Activated CD4-positive, alpha-beta T cell treated with anti-CD3 and anti-CD28 coated beads for 4 hours (primary cell): ENCODE data around the gene GLIPR2.
"Not testable (repeated sequence)": the region's sequence is repeated elsewhere in the genome, so short reads cannot be mapped to it uniquely, and the experiment has no call there.

ENCODE experiments used
- DNase-seq, 2 donors: peaks; one replicate each; pipeline ENCODE4 v3.0.0-alpha.2; 2020

The GLIPR2 gene

DNA sequence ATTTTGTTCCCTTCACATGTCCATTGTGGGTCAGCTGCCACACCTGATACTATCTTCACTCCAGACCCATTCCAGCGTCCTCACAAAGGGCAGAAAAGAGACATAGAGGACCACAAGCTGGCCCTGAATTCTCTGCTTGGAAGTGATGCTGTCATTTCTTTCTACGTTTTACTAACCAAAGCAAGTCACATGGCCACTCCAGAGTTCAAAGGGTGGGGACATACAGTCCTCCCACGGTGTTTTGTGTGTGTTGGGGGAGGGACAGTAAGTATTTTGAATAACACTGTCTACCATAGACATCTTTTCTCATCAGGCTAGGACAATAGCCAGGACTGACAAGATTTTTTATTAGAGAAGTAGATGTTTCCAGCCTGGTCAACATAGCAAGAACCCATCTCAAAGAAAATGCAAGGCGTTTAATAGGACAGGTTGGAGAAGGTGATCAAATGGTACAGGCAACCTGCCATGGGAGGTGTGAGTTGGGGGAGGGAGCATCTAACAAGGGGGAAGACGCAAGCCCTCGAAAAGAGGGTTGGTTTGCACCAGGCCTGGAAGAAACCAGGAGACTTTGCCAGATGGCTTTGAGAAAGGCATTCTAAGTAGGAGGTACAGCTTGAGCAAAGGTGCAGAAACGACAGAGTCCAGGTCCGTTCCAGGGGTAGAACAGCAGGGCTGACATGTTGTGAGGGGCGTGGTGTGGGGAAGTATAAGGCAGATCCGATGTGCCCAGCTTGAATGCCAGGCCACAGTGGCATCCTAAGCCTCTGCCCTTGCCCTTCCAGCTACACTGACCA is 11.3 kb upstream of the GLIPR2 start:
- no peak for DNase-seq

DNA sequence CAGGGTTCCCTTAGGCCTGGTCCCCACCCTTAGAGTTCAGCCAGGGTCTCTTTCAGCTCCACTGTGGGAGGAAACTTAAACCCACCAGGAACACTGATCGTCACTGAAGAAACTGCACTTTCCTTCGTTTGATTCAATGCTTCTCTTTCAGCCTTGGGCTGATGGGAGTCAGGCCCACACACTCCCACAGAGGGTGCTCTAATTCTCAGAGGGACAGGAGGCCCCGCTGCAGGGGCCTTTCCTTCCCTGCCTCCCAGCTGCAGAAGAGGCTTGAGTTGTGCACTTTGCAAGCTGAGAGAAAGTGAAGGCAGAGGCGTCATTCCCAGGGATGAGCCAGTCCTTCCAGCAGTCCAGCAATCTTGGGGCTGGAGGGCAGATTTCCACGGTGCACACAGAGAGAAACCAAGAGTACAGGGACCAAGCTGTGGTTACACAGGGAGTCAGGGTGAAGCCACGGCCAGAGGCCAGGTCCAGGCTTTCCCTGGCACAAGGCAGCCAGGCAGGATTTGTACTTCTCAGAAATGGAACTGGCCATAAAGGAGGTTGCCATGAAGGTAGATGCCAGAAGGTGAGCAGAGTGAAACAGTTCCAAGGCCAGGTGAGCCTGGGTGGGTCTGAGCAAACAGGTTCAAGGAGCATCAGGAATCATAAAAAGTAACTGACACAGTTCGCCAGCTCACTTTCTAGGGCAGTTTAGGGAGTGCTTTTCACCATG is 10.4 kb upstream of the GLIPR2 start:
- no peak for DNase-seq

DNA sequence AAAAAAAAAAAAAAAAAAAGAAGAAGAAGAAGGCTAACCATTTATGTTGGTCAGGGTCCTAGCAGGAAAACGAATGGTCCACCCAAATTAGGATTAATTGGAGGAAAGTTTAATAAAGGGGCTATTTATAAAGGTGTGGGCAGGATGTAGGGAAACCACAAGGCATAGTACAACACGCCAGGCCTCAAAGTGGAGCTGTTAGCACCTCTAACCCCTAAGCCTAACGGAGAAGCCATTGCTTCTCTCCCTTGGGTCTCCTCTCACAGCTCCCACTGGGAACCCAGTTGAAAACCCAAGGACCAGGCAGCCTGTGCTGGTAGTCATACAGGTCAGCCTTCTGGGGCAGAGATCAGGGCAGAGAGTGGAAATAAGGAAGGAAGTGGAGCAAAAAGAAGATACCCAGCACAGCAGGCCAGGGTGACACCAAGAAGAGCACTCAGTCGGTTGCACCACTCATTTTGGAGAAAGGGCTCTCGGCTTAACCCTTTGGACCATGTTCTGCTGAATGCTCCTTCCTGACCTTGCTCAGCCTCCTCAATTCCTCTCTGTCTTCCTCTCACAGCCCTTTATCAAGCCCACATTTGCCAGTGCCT is 8.8 kb upstream of the GLIPR2 start:
- DNase-seq = no peak

DNA sequence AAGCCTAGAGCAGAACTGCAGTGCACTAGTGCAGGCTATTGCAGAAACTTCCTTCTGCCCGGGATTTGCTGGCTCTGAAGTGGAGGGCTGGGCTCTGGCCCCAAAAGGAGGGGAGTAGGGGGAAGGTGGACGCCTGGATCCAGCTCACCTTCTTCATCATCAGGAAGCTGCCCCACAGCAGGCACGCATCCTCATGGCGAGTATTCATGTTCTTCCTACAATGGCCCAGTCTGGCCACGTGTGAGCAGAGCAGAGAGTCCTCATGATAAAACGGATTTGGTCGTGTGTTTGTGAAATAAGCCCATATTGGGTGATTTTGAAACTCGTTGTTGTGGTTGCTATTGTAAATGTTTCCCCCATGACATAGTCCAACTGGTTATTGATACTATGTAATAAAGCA is 8.2 kb upstream of the GLIPR2 start:
- no peak for DNase-seq

DNA sequence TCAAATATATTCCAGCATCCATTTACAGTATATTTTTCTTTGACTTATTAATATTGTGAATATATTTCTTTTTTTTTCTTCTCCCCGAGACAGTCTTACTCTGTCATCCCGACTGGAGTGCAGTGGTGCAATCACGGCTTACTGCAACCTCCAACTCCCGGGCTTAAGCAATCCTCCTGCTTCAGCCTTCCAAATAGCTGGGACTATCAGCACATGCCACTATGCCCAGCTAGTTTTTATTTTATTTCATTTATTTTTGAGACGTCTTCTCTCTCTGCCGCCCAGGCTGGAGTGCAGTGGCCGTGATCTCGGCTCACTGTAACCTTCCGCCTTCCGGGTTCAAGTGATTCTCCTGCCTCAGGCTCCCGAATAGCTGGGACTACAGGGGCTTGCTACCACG is 7.4 kb upstream of the GLIPR2 start:
- no peak for DNase-seq

DNA sequence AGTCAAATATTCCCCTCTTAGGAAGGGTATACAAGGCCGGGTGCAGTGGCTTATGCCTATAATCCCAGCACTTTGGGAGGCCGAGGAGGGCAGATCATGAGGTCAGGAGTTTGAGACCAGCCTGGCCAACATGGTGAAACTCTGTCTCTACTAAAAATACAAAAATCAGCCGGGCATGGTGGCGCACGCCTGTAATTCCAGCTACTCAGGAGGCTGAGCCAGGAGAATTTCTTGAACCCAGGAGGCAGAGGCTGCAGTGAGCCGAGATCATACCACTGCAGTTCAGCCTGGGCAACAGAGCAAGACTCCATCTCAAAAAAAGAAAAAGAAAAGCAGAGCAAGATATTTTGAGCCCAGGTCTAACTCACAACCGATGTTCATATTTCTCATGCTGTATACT is 4.9 kb upstream of the GLIPR2 start:
- not testable (repeated sequence) for DNase-seq

DNA sequence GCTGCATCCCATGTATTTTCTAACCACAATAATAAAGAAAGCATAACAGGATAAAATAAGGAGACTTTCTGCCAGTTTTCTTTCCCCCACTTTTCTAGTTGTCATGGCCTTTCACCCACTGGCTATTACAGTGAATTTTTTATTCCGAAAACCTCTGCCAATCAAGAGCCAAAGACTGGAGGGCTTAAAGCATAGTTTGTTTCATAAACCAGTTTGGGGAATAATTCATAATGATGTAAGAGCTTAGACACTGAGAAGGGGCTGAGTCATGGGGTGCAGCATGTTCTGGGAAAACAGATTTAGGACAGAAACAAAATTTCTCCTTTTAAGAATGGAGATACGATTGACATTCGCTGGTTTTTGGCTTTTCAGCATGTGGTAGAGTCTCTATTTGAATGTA is 4.4 kb upstream of the GLIPR2 start:
- DNase-seq = no peak

DNA sequence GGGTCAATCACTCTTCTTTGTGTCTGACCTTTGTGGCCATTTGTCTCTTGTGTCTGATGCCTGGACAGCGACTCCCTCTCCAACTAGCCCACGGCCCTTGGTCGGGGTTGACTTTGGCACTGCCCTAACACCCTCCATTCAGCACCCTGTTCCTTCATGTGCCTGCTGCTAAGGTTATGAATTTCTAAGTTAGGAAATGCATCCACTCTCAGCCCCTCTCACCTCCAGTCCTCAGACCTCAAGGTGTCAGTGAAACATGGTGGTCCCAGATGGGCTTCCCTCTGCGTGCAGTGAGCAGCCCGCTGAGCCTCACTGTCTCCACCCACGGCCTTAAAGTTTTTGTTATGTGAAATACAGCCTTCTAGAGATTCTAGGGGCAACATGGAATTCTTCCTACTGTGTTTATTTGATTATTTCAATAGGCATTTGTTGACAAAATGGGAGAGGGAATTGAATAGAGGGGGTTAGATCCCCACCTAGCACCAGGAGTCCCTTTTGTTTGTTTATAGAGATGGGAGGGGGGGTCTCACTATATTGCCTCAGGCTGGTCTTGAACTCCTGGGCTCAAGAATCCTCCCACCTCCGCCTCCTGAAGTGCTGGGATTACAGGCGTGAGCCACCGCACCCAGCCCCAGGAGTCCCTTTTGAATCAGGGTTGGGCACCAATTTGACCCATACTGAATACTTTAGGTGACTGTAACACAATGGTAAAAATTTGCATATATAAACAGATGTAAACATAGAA is 1.6 kb upstream of the GLIPR2 start:
- no peak for DNase-seq

DNA sequence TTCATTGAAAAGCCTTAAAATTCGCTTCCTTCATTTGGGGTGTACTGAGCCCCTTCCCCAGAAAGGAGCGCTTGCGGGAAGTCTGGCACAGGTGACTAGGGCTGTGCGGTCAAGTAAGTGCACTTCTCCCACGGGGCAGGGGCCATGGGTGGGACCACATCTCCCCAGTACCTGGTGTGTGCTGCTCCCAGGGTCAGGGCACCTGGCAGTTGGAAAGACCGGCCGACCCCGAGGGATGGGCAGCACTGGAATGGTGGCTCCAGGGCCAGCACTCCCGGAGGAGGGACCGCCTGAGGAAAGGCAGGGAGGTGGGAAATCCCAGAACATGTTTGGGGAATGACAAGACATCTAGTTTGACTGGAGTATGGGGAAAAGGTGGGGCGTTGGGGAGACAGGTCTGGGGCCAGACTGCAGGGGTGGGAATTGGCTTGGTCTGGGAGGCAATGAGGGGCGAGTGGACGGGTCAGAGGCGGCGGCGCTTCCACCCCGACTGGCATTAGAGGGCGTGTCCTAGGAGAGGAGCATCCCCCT is 727 bp upstream of the GLIPR2 start:
- no peak for DNase-seq

DNA sequence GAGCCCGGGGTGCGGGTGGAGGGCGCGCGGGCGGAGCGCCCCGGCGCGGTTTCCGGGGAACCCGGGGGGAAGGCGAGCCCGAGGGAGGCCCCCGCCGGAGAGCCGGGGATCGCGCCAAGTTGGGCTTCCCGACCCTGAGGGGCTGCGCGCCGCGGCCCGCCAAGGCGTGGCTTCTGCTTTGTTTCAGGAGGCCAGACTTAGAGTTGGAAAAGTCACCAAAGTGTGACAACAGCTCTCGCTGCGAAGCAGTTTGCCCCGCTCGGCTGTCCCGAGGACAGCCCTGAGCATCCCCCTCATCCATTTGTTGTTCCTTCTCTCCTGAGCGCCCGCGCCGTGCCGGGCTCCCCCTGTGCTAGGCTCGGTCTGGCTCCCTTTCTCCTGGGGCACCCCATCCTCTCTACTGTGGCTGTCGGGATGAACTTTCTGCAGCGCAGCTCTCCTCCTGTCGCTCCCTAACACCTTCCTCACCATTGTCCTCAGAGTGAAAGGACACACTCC is 410 bp downstream of the GLIPR2 start:
- DNase-seq = no peak

DNA sequence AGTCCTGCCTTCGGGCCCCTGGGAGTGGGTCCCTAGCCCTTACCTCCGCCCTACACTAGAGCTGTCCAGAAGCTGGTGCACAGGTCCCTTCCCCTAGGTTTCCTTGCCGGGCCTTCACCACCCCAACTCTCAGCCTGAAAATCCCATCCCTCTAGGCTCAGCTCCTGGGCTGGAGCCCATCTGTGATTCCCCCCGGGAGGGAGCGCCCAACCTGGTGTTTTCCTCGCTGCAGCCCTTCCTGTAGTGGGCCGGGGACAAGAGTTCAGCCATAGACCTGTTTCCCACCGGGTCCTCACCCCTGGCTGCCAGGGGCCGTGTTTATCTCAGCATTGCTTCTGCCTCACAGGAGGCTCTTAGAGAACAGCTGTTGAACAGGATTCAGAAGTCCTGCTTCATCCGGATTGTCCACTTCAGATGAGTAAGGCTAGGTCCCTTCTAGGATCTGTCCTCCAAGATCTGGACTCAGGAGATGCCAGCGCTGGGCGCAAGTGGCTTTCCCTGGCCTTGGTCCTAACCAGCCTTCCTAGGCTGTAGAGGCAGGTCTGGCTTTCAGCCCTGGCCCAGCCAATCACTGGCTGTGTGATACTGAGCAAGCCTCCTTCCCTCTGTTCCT is 965 bp downstream of the GLIPR2 start:
- DNase-seq = no peak

DNA sequence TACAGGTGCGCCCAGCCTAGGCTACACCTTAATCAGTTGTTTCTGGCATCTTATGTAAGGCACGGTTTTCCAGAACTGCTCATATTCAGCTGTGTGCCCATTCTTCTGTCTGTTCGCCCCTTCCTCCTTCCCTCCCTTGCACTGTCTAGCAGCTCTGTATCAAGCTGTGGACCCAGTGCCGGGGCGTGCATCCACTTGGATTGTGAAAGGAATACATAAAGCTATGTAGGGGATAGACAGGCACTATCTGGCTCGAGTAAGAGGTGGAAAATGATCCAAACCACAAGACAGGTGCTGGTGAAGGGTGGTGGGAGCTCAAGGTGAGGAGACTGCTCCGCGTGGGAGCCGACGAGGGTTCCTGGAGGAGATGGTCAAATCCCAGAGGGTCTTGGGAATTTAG is 2.0 kb downstream of the GLIPR2 start:
- DNase-seq = no peak

DNA sequence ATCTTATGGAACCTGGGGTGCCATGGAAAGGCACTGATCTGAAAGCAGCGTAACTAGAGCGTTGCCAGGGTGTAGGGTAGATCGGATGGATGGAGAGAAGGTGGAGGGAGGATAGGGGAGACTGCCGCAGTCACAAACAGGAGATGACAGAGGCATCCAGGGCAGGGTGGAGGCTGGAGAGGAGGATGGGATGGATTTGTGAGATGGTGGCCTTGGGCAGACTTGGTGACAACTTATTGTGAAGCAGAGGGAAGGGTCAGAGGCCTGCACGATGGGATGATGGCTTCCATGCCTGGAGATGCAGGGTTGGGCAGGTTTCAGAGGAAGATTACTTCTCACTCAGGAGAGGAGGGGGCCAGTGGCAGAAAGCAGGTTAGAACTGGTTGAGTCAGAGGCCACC is 2.4 kb downstream of the GLIPR2 start:
- no peak for DNase-seq

DNA sequence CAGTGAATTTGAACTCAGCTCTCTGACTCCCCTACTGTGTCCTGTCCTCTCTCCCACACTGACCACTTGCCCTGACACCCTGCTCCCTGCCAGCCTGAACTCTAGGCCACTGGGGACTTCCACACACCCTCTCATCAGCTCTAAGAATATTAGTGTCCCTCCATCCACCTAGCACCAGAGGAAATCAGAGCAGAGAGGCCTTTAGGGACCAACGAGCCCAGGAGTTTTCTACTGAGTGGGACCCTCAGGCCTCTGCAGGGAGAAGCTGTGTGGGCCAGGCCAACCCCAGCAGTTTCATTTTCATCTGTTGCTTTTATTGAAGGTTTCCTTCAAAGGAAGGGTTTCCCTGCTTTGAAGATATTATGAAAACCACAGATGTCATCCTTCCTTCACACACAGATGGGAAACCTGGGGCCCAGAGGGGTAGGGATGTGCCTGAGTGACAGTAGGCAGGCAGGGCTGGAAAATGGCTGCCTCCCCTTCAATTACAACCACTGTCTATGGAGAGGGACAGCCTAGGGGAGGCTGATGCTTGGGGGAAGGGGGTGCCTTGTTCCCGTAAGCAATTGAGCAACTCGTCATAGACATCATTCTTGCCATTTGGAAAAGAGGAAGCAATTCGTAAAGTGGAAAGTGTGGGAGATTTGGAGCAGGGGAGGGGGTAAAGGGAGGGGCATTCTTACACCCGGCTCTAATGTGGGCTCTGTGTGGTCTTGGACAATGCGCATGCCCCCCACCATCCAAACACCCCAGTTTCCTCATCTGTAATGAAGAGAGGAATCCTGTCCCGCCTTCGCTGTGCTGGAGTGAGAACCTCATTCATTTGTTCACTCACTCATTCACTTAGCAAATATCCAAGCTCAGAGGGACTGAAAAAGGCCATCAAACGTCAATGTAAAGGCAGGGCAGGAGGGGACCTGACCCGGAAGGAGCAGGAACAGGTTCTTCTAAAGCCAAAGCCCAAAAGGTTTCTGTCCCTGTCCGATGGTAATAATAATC is 3.9 kb downstream of the GLIPR2 start:
- DNase-seq = no peak

DNA sequence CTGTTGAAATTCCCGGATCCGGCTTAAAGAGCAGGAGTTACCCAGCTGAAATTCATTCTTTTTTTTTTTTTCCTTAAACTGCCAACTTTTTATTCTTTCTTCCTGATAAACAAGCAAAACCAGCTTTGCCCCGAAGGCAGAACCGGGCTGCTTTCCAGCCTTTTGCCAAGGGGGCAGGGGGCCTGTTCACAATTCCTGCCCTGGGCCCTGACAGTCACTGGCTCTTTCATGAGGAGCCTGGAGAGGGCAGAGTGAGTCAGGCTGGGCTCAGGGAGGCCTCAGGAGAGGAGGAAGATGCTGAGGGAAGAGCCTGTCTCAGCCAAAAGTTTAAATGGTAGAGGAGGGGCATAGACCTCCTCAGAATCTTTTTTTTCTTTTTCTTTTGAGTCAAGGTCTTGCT is 4.8 kb downstream of the GLIPR2 start:
- DNase-seq = no peak

DNA sequence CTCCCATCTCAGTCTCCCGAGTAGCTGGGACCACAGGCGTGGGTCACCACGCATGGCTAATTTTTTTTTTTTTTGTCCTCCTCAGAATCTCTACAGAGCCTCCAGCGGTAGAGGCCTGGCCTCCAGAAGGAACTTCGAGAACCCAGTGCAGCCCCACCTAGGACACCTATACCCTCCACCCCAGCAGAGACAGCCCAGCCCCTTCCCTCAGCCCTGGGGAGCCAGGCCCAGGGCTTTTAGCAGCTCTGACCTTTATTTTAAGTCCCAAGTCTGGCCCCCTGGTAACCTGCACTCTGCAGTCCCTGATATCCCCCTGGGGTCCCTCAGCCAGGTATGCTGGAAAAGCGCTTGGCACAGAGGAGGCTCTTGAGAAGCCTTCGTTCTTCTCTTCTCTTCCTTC is 5.2 kb downstream of the GLIPR2 start:
- DNase-seq = no peak

DNA sequence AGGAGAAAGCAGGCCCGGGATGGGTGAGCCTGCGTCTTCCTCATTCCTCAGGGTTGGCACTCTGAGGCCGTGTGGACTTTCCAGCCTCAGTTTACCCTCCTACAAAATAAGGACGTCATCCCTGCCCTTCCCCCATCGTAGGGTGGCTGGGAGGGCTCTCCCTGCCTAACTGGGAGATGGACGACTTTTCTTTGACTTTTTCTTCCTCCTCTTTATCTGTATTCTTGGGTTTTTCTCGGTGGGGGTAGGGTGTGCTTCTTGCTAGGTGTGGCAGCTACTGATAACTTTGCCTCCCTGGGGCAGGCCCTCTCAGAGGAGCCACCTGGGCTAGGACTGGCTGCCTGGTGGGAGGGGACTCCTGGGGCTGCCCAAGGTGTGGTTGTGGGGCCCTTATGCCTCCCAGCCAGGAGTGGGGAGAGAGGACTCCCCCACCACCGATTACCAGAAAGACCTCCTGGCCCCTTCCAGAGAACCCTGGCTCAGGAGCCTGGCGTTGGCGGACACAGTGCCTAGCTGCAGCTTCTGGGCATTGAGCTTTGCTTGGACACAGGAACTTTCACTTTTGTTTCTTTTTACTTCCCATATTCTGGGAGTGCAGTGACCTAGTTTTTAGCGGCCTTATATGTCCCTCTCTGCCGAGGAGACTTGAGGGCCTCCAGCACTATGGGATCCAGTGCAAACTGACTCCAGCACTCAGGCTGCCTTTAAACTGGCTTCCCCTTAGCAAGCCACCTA is 6.1 kb downstream of the GLIPR2 start:
- no peak for DNase-seq

DNA sequence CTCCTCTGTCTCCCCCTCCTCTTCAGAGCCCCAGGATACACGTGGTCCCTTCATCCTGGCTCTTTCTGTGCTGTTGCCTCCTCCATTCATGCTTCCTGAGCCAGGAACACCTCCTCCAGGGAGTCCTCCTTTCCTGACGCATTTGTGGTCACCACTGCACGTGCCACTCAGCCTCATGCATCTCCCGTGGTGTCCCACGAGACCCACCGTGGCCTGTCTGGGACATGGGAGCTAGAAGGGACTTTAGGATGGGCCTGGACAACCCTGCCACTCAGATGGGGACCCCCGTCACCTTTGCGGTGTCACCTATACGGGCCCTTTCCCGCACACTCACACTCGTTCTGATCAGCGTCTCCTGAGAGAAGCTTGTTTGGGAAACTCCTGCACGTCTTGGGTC is 6.7 kb downstream of the GLIPR2 start:
- DNase-seq = no peak

DNA sequence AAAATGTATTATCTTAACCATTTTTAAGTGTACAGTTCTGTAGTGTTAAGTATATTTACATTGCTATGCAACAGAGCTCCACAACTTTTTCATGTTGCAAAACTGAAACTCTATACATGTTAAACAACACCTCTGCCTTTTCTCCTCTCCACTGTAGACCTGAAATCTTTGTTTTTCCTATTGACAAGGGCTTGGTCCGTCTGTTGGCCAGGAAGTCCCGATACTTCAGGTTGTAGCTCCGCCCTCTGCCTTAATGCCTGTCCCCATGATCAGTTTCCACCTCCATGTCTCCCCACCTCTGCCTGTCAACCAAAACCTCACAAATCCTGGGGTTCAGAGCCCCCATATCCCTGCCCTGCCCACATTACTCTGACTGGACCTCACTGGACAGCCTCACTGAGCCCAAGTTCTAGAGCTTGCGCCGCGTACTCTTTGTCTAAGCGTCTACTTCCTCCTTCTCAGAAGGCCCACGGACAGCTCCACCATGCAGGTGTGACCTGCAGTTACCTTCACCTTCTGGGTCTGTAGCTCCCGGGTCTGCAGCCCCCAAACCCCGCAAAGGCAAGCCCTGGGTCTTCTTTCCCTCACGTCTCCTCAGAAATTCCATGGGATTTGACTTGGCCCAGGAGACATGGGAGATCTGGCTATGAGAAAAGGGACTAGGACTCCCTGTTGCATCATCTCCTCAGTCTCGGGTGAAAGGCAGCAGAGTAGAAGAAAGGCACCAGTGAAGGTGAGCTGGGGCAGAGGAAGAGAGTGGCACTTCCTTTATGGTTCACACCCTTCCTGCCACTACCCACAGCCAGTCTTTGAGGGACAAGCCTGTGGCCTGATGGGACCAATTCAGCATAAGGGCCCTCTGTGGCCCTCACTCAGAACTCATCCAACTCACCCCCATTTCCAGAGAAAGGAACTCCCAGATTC is 8.0 kb downstream of the GLIPR2 start:
- DNase-seq = no peak
